Mesothelial cell of epicardium (in vitro differentiated cells): Measurements from ENCODE around the gene VTA1. TPM values are rescaled to one million over a fixed set of nuclear protein-coding genes. Genes with fewer than 3 reads are reported as not detected.
"Not testable (repeated sequence)": the region's sequence is repeated elsewhere in the genome, so short reads cannot be mapped to it uniquely, and the experiment has no call there.

Experiments used
- DNase-seq, 2 experiments: peaks; one replicate each; pipeline ENCODE4 v3.0.0; 2021; ENCODE audit warnings: low spot score in 2 of 2; ENCODE audit not compliant: unreplicated experiment in 2 of 2
- H3K27ac Mint-ChIP-seq: 2 replicates; pipeline ENCODE4 v1.8.0; 2021; ENCODE audit warnings: mixed read lengths
- H3K27me3 Mint-ChIP-seq: 2 replicates; pipeline ENCODE4 v1.8.0; 2021; ENCODE audit warnings: low read depth, mixed read lengths
- H3K36me3 Mint-ChIP-seq: 2 replicates; pipeline ENCODE4 v1.8.0; 2021; ENCODE audit warnings: mixed read lengths
- H3K4me1 Mint-ChIP-seq: 2 replicates; pipeline ENCODE4 v1.8.0; 2021; ENCODE audit warnings: mixed read lengths
- H3K4me3 Mint-ChIP-seq: 2 replicates; pipeline ENCODE4 v1.8.0; 2021; ENCODE audit warnings: mild to moderate bottlenecking, moderate library complexity, mixed read lengths
- H3K9me3 Mint-ChIP-seq: 2 replicates; pipeline ENCODE4 v1.8.0; 2021; ENCODE audit warnings: mixed read lengths
- total RNA-seq: library from RNA; stranded (reverse); gene quantifications from 3 replicates; pipeline ENCODE4 v1.2.1, GENCODE V29; 2021
- TF ChIP-seq, protein P1 (sequence below): fragments of 200-600 bp; sonication (generic); IDR thresholded peaks from one replicate; pipeline ENCODE4 v1.5.0; 2021; ENCODE audit warnings: antibody characterized with exemption; ENCODE audit not compliant: unreplicated experiment

The VTA1 gene
- total RNA-seq, 1 donor from 2014 or later, result 42.6 TPM

DNA sequence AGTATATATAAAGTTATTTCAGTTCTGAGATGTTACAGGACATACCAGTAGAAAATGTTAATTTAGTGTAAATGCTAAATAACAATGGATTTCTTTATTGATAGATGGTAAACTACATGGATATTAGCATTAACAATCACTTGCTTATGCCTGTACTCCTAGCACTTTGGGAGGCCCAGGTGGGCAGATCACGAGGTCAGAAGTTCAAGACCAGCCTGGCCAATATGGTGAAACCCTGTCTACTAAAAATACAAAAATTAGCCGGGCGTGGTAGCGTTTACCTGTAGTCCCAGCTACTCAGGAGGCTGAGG, 9.7 kb downstream of the VTA1 start:
- TF ChIP-seq, protein P1, sequence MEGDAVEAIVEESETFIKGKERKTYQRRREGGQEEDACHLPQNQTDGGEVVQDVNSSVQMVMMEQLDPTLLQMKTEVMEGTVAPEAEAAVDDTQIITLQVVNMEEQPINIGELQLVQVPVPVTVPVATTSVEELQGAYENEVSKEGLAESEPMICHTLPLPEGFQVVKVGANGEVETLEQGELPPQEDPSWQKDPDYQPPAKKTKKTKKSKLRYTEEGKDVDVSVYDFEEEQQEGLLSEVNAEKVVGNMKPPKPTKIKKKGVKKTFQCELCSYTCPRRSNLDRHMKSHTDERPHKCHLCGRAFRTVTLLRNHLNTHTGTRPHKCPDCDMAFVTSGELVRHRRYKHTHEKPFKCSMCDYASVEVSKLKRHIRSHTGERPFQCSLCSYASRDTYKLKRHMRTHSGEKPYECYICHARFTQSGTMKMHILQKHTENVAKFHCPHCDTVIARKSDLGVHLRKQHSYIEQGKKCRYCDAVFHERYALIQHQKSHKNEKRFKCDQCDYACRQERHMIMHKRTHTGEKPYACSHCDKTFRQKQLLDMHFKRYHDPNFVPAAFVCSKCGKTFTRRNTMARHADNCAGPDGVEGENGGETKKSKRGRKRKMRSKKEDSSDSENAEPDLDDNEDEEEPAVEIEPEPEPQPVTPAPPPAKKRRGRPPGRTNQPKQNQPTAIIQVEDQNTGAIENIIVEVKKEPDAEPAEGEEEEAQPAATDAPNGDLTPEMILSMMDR, result peak; percentile 24
- not testable (repeated sequence) for H3K27ac Mint-ChIP-seq, H3K36me3 Mint-ChIP-seq, DNase-seq, H3K27me3 Mint-ChIP-seq, H3K9me3 Mint-ChIP-seq, H3K4me1 Mint-ChIP-seq, H3K4me3 Mint-ChIP-seq

- DNase-seq, result no peak
- H3K36me3 Mint-ChIP-seq, result peaks cover 4% of the 10 kb centered on the region
- H3K9me3 Mint-ChIP-seq, result no peaks in the 10 kb centered on the region
- no peaks in the 10 kb centered on the region for H3K4me1 Mint-ChIP-seq
- H3K4me3 Mint-ChIP-seq, result no peak overlapping the region
- TF ChIP-seq, protein P1, result no peak
- no peak overlapping the region for H3K27ac Mint-ChIP-seq
- no peaks in the 10 kb centered on the region for H3K27me3 Mint-ChIP-seq
These were observed 15.7 kb downstream of the VTA1 start for GRCh38 chr6:142162780-142163179.

- no peaks in the 10 kb centered on the region for H3K9me3 Mint-ChIP-seq
- H3K27ac Mint-ChIP-seq, result no peak overlapping the region
- no peak for DNase-seq
These were observed 18.2 kb downstream of the VTA1 start for GRCh38 chr6:142165227-142165626.

DNA sequence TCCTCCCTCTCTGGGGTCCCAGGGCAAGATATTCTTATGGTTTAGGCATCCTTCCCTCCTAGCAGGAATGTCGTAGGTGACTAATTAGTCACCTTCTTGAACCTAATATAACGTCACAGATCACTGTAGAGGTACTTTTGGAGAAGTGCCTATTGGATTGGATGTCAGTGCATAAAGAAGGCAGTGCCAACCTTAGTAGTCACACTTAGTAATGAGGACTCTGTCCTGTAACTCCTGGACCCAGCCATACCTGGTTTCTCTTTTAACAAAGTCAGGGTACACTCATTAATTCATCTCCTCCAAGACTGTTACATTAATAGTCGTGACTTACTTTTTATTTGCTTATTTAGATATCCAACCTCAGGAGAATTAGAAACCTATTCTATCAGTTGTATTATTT, 20.0 kb downstream of the VTA1 start:
- Mint-ChIP-seq H3K4me1 (no peaks in the 10 kb centered on the region), H3K27me3 (no peaks in the 10 kb centered on the region), H3K9me3 (no peaks in the 10 kb centered on the region), H3K27ac (no peak overlapping the region), H3K4me3 (no peak overlapping the region), H3K36me3 (peaks cover 5% of the 10 kb centered on the region)
- DNase-seq, result no peak
- TF ChIP-seq, protein P1, result no peak

More at GRCh38 chr6:142165227-142165626, 18.2 kb downstream of the VTA1 start:
- no peaks in the 10 kb centered on the region for H3K4me1 Mint-ChIP-seq
- H3K27me3 Mint-ChIP-seq, result no peaks in the 10 kb centered on the region
- H3K4me3 Mint-ChIP-seq, result no peak overlapping the region
- H3K36me3 Mint-ChIP-seq, result no peaks in the 10 kb centered on the region
- TF ChIP-seq, protein P1, result no peak

GRCh38 chr6:142167486-142167885, 20.4 kb downstream of the VTA1 start:
- Mint-ChIP-seq H3K36me3 (peaks cover 9% of the 10 kb centered on the region), H3K9me3 (no peaks in the 10 kb centered on the region), H3K27ac (no peak overlapping the region), H3K4me1 (no peaks in the 10 kb centered on the region), H3K27me3 (no peaks in the 10 kb centered on the region), H3K4me3 (no peak overlapping the region)
- DNase-seq, result no peak
- TF ChIP-seq, protein P1, result no peak

GRCh38 chr6:142171351-142171750, 24.3 kb downstream of the VTA1 start:
- no peaks in the 10 kb centered on the region for H3K9me3 Mint-ChIP-seq
- no peaks in the 10 kb centered on the region for H3K27me3 Mint-ChIP-seq
- H3K4me1 Mint-ChIP-seq, result no peaks in the 10 kb centered on the region
- DNase-seq, result no peak
- H3K4me3 Mint-ChIP-seq, result no peak overlapping the region
- TF ChIP-seq, protein P1, result no peak
- no peak overlapping the region for H3K27ac Mint-ChIP-seq
- H3K36me3 Mint-ChIP-seq, result peaks cover 39% of the 10 kb centered on the region
